ENCODE measurements around the gene HMGN3.

DNA sequence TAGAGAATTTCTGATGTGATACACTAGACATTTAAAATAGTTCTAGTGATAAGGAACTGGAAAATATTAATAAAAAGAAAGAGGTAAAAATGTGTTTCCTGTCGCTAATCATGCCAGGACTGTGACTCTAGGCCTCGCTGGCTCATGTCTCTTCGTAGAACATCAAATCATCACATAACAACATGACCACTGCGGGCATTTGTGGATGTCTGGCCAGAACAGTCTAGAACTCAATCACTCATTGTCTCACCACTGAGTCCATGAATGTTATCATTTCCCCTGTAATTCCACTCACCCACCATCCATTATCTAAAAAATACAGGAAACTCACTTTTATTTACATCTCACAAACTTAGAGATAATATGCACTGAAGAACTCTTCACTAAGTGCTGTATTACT is 3.4 kb downstream of the HMGN3 start:
- TF ChIP-seq POLR2A (IDR thresholded peaks at IDR 0.05): no peak
- no peak for TF ChIP-seq CTCF (IDR thresholded peaks at IDR 0.05)
